HG02870 (cell line): Measurements from ENCODE around the gene VDR.
A peak's percentile ranks its signal among the peaks of the same experiment; 100 is the strongest.
"Not testable (repeated sequence)": the region's sequence is repeated elsewhere in the genome, so short reads cannot be mapped to it uniquely, and the experiment has no call there.

Experiments
- ATAC-seq: cut with Tn5 transposase; IDR thresholded peaks from one replicate; pipeline ENCODE4 v1.9.1; 2021; ENCODE audit warnings: mild to moderate bottlenecking, moderate library complexity; ENCODE audit not compliant: unreplicated experiment

The VDR gene

GRCh38 chr12:47817272-47818006 is 87.4 kb downstream of the VDR start:
- ATAC-seq = no peak

GRCh38 chr12:47816403-47817271 is 88.2 kb downstream of the VDR start:
- ATAC-seq = no peak

GRCh38 chr12:47815447-47815846 is 89.3 kb downstream of the VDR start:
- not testable (repeated sequence) for ATAC-seq

GRCh38 chr12:47814539-47815170 is 90.1 kb downstream of the VDR start:
- no peak for ATAC-seq

- peak; percentile 34 for ATAC-seq
These were observed 91.1 kb downstream of the VDR start for GRCh38 chr12:47813511-47814196.

GRCh38 chr12:47812797-47813510 is 91.8 kb downstream of the VDR start:
- ATAC-seq = peak; percentile 66

- ATAC-seq = no peak
These were observed 93.0 kb downstream of the VDR start for GRCh38 chr12:47811581-47812484.

- no peak for ATAC-seq
These were observed 93.8 kb downstream of the VDR start for GRCh38 chr12:47811072-47811396.

GRCh38 chr12:47809518-47809917 is 95.3 kb downstream of the VDR start:
- ATAC-seq = not testable (repeated sequence)

- no peak for ATAC-seq
These were observed 96.0 kb downstream of the VDR start for GRCh38 chr12:47808574-47809365.

GRCh38 chr12:47808050-47808449 is 96.7 kb downstream of the VDR start:
- no peak for ATAC-seq

- no peak for ATAC-seq
These were observed 97.5 kb downstream of the VDR start for GRCh38 chr12:47807338-47807737.

GRCh38 chr12:47805417-47805816 is 99.4 kb downstream of the VDR start:
- ATAC-seq = no peak

- ATAC-seq = no peak
These were observed 100.6 kb downstream of the VDR start for GRCh38 chr12:47804171-47804570.

- ATAC-seq = no peak
These were observed 101.5 kb downstream of the VDR start for GRCh38 chr12:47803191-47803875.

- no peak for ATAC-seq
These were observed 102.5 kb downstream of the VDR start for GRCh38 chr12:47802312-47802711.

- ATAC-seq = no peak
These were observed 102.9 kb downstream of the VDR start for GRCh38 chr12:47801904-47802246.

GRCh38 chr12:47801170-47801903 is 103.5 kb downstream of the VDR start:
- ATAC-seq = no peak
